Ovary (tissue), 7 donors: ENCODE results near the gene MTCL3.

Experiments
- DNase-seq, 5 donors: peaks; one replicate each; pipeline ENCODE4 v3.0.0-alpha.2; 2019 to 2020
- H3K27ac ChIP-seq, 2 donors: fragments of 200-600 bp; one replicate each; pipeline versions ENCODE4 v1.5.1 to v1.8.0; 2019 to 2022
- H3K27me3 ChIP-seq: fragments of 200-600 bp; one replicate; pipeline ENCODE4 v1.8.0; 2022
- H3K36me3 ChIP-seq: fragments of 200-600 bp; sonication (generic); one replicate; pipeline ENCODE4 v1.5.1; 2019
- H3K4me1 ChIP-seq: one replicate; pipeline ENCODE4 v1.8.1; 2013; ENCODE audit warnings: mild to moderate bottlenecking, moderate library complexity; ENCODE audit not compliant: insufficient read depth
- H3K4me3 ChIP-seq: fragments of 200-600 bp; sonication (generic); one replicate; pipeline ENCODE4 v1.5.1; 2017
- H3K9me3 ChIP-seq, 2 donors: fragments of 200-600 bp in 1 of 2; sonication (generic) in 1 of 2; one replicate each; pipeline versions ENCODE4 v1.5.1 to v1.8.1; 2013 to 2019; ENCODE audit warnings: mild to moderate bottlenecking in 1 of 2, moderate library complexity in 1 of 2
- CTCF ChIP-seq, 3 donors: fragments of 450-650 bp in 2 of 3; fragments of 200-600 bp in 1 of 3; IDR thresholded peaks; one replicate each; pipeline versions ENCODE4 v1.5.1 to v1.8.0; 2016 to 2022; ENCODE audit warnings: antibody characterized with exemption in 3 of 3, mild to moderate bottlenecking in 1 of 3
- EP300 ChIP-seq: sonication (generic); formaldehyde crosslinking; IDR thresholded peaks from one replicate; pipeline ENCODE4 v1.6.1; 2017; ENCODE audit warnings: antibody characterized with exemption
- POLR2A ChIP-seq: fragments of 450-650 bp; IDR thresholded peaks from one replicate; pipeline ENCODE4 v1.6.1; 2017; ENCODE audit warnings: antibody characterized with exemption, mild to moderate bottlenecking, moderate library complexity
- WGBS, 3 donors: extraction: QIAGEN DNeasy Blood & Tissue Kit in 1 of 3; methylation state at CpG; one replicate each; pipeline versions ENCODE4 v1.1.5 to v1.1.7; 2013 to 2017; 5-methylcytosine and 5-hydroxymethylcytosine counted together
- intact Hi-C, 4 donors: fragments of 100-400 bp; cut with DNase I; formaldehyde crosslinking; loops; one replicate each; pipeline versions ENCODE4 v1.11.0 to v1.15.1; 2022 to 2023
- donor health status: DM: no; HTN: no; CAD: no; lungs with moderate emphysema.
- donor health status: DM: no; HTN: no; CAD: no.
- donor health status: Bipolar disorder and iron deficiency.
- donor health status: DM: no; HTN: no; CAD: no.
- donor health status: DM: yes; HTN: yes; CAD: no.

Gene MTCL3

GRCh38 chr6:127564761-127565160 is 45.6 kb upstream of the MTCL3 start:
- 68 to 80% (median 73%) methylated on average over 3 of the region's 3 CpGs for WGBS, 3 donors

GRCh38 chr6:127561660-127562059 is 42.5 kb upstream of the MTCL3 start:
- intact Hi-C loops: no loop called here
- DNase-seq: no peak
- 30 to 78% (median 63%) methylated on average over 1 of the region's 1 CpG for WGBS, 3 donors
- Histone ChIP-seq H3K4me1 (no peaks in the 10 kb centered on the region), H3K27me3 (no peaks in the 10 kb centered on the region), H3K9me3 (no peaks in the 10 kb centered on the region), H3K36me3 (no peaks in the 10 kb centered on the region), H3K27ac (no peak overlapping the region), H3K4me3 (no peak overlapping the region)
- TF ChIP-seq CTCF (IDR thresholded peaks at IDR 0.05) (no peak), POLR2A (no peak), EP300 (no peak)

More at GRCh38 chr6:127564761-127565160, 45.6 kb upstream of the MTCL3 start:
- no peak for DNase-seq
- no peak overlapping the region for H3K27ac ChIP-seq
- H3K9me3 ChIP-seq: no peaks in the 10 kb centered on the region
- no peaks in the 10 kb centered on the region for H3K36me3 ChIP-seq
- no peak overlapping the region for H3K4me3 ChIP-seq
- intact Hi-C loops: no loop called here
- TF ChIP-seq CTCF (IDR thresholded peaks at IDR 0.05) (no peak), POLR2A (no peak), EP300 (no peak)
- H3K27me3 ChIP-seq: no peaks in the 10 kb centered on the region
- H3K4me1 ChIP-seq: no peaks in the 10 kb centered on the region

- Histone ChIP-seq H3K4me1 (no peaks in the 10 kb centered on the region), H3K27me3 (no peaks in the 10 kb centered on the region), H3K27ac (no peak overlapping the region), H3K9me3 (no peaks in the 10 kb centered on the region), H3K36me3 (no peaks in the 10 kb centered on the region), H3K4me3 (no peak overlapping the region)
- intact Hi-C loops: no loop called here
- no peak for DNase-seq
- 26 to 35% (median 30%) methylated on average over 2 of the region's 2 CpGs for WGBS, 3 donors
- TF ChIP-seq POLR2A: no peak
- no peak for TF ChIP-seq CTCF (IDR thresholded peaks at IDR 0.05)
- no peak for TF ChIP-seq EP300
Measured at GRCh38 chr6:127554435-127555006, 35.4 kb upstream of the MTCL3 start.

GRCh38 chr6:127550403-127550802 is 31.3 kb upstream of the MTCL3 start:
- no peaks in the 10 kb centered on the region for H3K36me3 ChIP-seq
- no peak for DNase-seq
- H3K27ac ChIP-seq: no peak overlapping the region
- intact Hi-C loops: no loop called here
- H3K4me1 ChIP-seq: no peaks in the 10 kb centered on the region
- TF ChIP-seq EP300: no peak
- no peak for TF ChIP-seq CTCF (IDR thresholded peaks at IDR 0.05)
- no peaks in the 10 kb centered on the region for H3K9me3 ChIP-seq
- H3K4me3 ChIP-seq: no peak overlapping the region
- no peaks in the 10 kb centered on the region for H3K27me3 ChIP-seq
